ENCODE results near the gene LMO1.
A peak's percentile ranks its signal among the peaks of the same experiment; 100 is the strongest.

LMO1 gene

GRCh38 chr11:8263109-8263768, 439 bp downstream of the LMO1 start:
- DNase-seq = no peak

GRCh38 chr11:8262552-8263108, 1.0 kb downstream of the LMO1 start:
- DNase-seq = peak in 1 of 2 experiments; percentile 28

GRCh38 chr11:8261921-8262551, 1.6 kb downstream of the LMO1 start:
- no peak for DNase-seq

DNA sequence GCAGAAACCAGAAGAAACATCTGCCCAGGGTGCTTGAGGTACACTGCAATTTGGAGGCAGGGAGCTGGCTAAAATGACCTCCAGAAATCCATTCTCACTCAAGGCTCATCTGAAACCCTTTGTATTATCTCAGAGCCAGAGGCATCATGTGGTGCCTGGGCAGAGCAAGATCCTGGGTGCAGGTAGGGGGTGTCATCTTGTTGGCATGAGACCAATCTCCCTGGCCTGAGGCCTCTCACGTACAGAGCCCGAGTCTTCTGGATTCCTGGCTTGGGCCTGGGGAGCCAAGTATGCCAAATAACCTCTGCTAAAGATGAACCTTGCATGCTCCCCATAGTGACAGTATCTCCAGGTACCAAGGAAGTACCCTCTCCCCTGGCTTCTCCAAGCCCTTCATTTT, 2.4 kb downstream of the LMO1 start:
- no peak for DNase-seq

DNA sequence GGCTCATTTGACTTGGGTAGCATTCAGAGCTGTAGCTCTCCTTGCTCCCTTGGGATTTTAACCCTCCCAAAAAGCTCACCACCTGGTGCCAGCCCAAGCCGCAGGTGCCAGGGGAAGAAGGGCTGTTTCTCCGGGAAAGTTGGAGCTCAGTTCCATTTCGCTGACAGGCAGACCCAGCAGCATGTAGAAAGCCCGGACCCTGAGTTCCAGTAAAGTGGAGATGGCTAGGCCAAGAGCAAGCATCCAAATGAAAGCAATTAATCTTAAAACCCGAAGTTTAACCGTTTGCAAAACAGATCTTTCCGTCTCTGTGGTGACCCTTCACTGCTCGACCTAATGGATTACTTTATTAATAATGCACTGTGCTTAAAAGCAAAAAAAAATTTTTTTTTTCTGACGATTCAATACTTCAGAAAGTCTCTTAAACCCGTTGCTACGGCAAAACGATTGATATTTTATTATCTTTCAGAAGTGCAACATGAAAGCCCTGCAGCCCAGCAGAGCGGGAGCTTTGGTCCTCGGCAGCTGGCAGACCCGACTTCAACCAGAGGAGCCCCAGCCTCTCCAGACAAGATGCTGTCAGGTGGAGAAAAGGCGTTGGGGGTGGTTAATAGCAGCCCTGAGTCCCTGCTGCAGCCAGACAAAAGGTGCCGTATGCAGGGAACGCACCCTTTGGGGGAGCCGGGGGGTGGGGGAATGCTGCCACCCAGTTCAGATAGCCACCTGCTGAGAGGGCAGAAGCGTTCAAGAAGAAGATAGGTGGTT, 3.3 kb downstream of the LMO1 start:
- no peak for DNase-seq

- DNase-seq = no peak
Measured at GRCh38 chr11:8259306-8259959, 4.2 kb downstream of the LMO1 start.

GRCh38 chr11:8258784-8259183, 4.9 kb downstream of the LMO1 start:
- no peak for DNase-seq

- no peak for DNase-seq
Measured at GRCh38 chr11:8258289-8258688, 5.4 kb downstream of the LMO1 start.

DNA sequence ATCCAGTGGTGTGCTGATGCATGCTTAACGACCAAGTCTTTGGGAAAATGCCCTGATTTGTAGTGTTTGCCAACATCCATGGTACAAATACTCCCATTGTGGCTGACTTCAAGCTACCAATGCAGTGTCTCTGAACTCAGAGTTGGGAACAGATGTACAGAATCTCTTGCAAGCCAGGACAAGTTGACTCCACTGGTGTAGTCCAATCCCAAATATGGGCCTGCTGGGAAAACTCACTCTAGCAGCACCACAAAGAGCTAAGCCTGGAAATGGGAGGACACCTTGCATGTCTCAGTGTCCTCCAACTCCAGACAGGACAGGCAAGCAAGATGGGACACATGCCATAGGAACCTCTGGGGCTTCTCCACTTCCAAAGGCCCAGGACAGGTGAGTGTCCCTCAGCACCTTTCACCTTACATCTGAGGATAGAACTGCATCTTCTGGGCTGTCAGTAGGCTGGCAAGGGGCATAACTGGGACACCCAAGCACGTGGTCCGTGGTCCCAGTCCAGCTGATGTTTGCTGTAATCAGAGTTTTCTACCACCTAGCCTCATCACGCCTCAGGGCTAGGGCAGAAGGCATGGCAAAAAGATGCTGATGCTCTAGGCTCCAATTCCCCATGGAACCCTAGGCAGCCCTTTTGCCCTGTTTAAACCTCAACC, 6.5 kb downstream of the LMO1 start:
- no peak for DNase-seq

DNA sequence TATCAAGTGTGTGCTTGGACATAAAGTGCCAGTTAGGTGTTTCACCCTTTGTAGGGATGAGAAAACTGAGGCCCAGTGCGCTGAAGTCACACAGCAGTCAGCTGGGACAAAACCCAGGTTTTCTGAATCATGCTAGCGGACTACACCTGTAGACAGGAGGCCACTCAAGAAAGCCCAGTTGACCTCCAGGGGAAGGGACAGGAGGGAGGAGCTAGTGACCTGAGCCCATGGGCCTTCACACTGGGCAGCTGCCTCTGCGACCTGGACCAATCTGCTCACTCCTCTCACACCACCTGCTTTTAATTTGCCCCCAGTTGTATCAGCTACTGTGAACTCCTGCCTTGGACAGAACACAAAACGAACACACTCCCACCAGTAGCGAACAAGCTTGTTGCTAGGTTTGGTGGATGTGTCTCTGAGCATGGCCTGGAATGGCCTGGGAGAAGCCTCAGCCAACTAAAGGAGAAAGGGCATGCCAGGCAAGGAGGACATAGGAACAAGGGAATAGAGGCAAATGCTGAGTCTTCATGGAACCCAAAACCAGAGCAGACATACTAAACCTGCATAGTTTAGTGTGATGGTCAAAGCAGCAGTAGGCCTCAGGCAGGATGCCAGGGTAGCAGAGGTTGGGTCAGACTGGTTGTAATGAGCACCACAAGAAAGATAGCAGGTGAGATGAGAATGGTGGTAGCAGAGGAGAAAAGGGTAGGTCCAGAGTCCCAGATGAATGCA, 7.2 kb downstream of the LMO1 start:
- no peak for DNase-seq

DNA sequence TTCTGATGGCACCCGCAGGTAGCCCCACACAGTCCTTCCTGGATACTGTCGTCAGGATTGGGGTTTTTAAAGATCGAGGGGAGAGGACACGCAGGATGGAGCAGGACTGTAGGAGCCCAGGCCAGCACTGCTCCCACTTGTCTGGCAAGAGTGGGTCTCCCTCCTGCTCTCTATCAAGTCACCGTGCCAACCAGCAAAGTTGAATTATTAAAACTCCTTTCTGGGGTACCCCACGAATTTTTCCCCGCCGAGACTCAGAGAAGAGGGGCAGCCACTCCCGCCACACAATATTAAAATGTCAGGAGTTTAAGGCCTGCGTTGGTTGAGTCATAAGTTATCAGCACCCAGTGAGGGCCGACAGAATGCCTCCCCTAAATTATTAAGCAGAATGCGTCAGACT, 10.1 kb downstream of the LMO1 start:
- DNase-seq = no peak

DNA sequence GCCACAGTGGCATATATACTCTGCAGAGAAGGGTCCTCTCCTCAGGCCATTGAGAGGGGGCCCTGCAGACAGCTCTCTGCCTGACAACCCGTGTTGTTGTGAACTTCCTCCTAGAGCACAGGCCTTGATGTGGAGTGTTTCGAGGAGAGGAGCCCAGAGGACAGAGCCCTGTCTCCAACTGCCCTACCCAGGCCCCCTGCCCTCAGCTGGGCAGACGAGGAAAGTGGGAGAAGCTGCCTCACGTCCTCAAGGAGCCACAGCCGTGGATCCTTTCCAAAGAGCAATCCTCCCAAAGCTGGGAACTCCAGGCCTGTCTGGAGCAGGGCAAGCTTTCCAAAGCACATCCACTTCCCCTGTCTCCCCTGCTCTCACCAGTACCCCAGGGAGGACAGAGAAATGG, 10.7 kb downstream of the LMO1 start:
- DNase-seq = no peak

- no peak for DNase-seq
Measured at GRCh38 chr11:8252388-8252787, 11.3 kb downstream of the LMO1 start.

DNA sequence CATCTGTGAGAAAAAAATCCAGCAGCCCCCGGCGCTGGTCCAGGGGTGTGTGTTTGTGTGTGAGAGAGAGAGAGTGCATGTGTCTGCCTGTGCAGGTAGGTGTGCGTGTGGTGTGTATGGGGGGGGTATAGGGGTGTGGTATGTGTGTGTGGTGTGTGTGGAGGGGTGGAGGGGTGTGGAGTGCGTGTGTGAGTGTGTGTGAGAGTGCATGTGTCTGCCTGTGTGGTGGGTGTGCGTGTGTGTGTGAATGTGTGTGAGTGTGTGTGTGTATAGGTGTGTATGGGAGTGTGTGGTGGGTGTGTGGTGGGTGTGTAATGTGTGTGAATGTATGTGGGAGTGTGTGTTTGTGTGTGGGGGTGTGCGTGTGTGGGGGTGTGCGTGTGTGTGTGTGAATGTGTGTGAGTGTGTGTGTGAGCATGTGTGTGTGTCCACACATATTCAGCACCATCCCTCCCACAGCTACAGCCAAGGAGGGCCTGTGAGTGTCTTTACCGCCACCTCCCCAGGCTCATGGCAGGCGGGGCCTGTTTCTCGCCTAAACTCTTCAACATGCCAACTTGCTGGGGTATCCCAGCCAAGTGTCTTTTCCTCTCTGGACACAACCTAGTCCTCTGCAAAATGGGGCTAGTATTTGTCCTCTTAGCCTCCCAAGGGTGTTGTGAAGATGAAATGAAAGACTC, 11.9 kb downstream of the LMO1 start:
- no peak for DNase-seq

GRCh38 chr11:8250981-8251615, 12.6 kb downstream of the LMO1 start:
- DNase-seq = no peak

DNA sequence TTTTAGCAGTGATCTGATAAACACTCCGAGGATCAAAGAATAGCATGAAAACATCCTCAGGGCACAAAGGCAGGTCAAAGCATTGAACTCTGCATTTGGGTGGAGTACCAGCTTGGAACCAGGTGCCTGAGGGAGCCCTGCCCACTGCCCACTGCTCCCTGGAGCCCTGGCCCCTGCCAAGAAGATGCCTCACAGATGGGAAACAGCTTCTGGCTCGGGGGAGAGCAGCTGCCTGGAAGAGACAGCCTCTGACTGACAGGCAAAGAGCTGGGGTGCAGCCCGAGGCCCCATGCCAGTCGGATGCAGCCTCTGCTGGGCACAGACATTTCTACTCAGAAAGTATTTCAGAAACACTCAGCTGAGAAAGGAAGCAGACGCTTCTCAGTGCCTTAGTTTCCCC, 13.2 kb downstream of the LMO1 start:
- DNase-seq = no peak

- no peak for DNase-seq
Measured at GRCh38 chr11:8249482-8249881, 14.2 kb downstream of the LMO1 start.

DNA sequence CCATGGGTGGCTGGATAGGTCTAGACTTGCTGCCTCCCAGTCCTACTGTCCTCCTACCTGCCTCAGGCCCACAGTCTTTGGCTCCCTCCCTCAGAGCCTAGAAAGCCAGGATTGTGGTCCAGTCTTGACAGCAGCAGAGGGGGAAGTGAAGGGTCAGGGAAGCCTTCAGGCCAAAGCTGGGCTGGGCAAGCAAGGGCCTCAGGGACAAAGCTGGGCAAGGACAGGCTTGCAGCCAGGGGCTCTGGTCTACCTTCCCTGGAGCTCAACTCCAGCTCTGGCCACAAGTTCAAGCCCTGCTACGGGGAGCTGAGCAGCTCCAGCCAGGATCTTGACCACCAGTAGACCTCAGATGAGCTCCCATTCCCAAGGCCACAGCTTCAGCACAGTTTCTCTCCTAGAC, 14.9 kb downstream of the LMO1 start:
- DNase-seq = no peak

GRCh38 chr11:8247312-8247711, 16.4 kb downstream of the LMO1 start:
- no peak for DNase-seq

DNA sequence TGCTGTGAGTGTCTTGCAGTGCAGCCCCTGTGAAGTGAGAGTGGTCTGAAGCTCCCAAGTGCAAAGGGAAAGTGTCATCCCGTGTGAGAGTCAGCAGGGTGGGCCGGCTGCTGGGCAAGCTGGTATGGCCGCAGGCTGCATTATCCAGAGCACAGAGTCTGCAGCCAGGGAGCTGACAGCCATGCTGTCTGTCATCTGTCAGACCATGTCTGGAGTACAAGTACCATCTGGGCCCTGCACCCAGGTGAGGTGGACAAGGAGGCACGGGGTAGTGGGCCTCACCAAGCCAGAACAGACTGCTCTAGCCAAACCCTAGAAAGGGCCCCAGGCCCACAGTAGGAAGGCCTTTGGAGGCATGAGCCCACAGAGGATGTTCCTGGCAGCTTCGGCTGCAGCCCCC, 20.2 kb downstream of the LMO1 start:
- no peak for DNase-seq
